Iris pigment epithelial cell (primary cell): ENCODE measurements around the gene DNM3.
"Not testable (repeated sequence)": the region's sequence is repeated elsewhere in the genome, so short reads cannot be mapped to it uniquely, and the experiment has no call there.

Source experiments
- DNase-seq: peaks from one replicate; pipeline ENCODE4 v3.0.0-alpha.2; 2011; ENCODE audit warnings: low read depth

DNM3 gene

DNA sequence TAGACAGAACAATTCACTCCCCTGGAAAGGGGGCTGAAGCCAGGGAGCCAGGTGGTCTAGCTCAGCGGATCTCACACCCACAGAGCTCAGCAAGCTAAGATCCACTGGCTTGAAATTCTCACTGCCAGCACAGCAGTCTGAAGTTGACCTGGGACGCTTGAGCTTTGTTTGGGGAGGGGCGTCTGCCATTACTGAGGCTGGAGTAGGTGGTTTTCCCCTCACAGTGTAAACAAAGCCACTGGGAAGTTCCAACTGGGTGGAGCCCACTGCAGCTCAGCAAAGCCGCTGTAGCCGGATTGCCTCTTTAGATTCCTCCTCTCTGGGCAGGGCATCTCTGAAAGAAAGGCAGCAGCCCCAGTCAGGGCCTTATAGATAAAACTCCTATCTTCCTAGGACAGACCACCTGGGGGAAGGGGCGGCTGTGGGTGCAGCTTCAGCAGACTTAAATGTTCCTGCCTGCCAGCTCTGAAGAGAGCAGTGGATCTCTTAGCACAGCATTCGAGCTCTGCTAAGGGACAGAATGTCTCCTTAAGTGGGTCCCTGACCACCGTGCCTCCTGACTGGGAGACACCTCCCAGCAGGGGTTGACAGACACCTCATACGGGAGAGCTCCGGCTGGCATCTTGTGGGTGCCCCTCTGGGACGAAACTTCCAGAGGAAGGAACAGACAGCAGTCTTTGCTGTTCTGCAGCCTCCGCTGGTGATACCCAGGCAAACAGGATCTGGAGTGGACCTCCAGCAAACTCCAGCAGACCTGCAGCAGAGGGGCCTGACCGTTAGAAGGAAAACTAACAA lies 183.8 kb downstream of the DNM3 start:
- DNase-seq = not testable (repeated sequence)

DNA sequence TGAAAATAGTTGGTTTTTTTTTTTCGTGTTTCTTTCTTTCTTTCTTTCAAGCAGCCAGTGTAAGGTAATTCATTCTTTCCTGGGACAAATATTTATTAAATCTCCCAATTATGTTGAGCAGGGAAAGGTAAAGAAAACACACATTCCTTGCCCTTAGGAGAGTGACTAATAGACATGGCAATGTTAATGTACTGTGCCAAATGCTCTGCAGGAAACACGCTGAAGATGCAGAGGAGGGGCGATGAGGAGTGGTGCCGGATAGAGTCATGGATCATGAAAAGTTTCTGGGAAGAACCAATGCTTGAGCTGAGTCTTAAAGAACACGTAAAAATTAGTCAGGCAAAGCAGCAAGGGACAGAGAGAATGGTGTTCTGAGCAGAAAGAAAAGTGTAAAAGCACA lies 199.2 kb downstream of the DNM3 start:
- DNase-seq = peak; percentile 53

DNA sequence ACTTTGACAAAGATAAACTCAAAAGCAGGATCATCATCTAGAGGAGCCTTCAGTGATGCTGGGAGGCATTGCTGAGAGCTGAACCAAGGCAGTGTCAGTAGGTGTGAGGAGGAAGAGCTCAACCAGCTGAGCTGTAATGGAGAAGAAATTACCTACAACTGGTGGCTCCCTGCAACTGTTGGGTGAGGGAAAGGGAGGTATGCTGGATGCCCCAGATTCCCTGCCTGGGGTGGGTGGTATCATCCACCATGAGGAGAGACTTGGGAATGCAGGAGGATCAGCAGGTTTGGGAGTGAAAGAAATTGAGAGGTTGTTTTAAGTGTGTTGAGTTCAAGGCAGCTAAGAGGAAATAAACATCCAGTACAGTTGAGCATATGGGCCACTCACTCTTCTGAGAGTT lies 199.8 kb downstream of the DNM3 start:
- DNase-seq = no peak

DNA sequence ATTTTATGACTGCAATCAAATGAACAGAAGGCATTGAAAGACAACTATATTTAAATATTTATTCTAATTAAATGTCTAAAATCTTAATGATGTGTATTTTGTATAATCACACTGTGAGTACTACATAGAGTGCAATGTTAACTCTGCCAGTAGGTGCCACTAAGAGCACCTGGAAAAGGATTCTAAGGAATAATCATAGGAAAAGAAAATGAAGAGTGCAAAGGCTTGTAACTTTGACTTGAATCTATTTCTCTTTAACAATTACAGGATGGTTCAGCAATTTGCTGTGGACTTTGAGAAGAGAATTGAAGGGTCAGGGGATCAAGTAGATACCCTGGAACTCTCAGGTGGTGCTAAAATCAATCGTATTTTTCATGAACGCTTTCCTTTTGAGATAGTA lies 200.4 kb downstream of the DNM3 start:
- DNase-seq = peak; percentile 15

DNA sequence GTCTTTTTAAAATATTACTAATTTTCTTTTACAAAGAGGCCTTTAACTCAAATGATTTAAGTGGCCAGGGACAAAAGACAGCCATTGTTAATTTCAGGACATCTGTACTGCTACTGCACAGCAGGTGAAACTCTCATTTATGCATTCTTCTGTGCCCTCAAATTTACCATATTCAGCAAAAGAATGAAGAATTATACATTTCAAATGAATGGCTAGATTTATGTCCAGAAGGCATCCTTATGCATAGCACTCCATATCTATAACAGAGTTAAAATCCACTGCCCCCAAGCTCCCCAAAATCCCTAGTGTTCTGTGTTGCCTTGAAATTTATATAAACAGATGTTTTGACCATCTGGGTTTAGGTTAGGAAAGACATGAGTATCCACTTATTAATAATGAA lies 202.6 kb downstream of the DNM3 start:
- no peak for DNase-seq

DNA sequence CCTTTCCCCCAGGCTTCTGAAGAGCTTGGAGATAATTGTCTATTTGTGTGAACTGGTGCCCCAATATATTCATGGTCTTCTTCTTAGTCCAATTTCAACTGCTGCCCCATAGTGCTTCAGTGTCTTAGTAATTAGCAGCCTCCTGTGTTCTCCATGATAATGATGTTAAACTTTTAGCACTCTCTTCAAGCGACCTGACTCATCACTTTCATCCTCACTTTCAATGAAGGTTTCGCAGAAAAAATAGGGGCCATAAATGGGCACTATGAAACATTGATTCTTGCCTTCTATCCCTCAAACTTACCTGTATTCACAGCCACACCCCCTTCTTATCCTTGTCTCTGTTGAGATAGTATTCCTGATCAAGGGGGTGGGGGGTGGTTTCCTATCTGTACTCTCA lies 210.6 kb downstream of the DNM3 start:
- DNase-seq = no peak

DNA sequence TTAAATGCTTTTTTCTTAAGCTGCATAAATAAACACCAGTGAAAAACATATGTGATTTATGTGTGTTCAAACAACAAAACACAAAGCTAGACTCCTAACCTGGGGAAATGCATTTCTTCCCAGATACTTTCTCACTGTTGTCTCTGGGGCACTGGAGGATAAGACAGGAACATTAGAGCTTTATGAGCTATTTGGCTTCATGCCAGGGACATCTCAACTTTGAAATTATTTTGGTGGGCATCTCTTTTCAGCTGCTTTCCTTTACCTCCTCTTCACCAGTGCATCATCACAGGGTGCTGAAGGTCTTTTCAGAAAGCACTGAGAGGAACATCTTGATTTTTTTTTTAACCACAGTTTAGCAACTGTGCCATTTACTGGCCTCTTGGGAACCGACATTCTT lies 212.9 kb downstream of the DNM3 start:
- no peak for DNase-seq

GRCh38 chr1:172055816-172056419 lies 214.6 kb downstream of the DNM3 start:
- not testable (repeated sequence) for DNase-seq

DNA sequence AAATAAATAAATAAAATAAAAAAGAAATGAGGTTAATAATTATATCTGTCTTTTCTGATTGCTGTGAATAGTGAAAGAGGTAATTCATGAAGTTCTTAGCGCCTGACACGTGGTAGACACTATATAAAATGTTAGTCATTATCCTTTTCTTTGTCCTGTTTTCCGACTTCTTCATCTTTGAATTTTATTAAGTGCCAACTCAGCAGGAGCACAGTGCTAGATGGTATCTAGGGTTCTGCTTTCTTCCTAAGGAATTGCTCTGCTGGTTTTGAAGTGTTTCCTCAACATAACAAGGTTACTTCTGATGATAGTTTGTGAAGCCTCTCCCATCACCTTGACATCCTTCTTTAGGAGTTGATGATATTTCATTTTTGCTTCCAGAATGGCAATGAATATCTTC lies 227.0 kb downstream of the DNM3 start:
- DNase-seq = no peak

DNA sequence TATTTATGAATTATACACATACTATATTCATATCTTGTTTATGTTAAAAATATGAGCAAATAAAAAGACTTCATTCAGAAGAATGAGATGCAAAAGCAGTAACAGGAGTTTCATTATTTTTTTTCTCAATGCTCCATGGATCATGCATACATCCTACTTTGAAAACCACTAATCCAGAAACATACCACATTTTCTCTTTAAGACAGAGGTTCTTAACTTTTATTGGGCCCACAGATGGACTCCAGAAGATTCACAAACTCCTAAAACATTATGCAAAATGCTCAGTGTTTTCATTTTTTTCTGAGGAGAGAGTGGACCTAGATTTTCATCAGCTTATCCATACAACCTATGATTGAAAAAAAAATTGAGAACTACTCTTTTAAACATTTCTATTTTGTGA lies 227.8 kb downstream of the DNM3 start:
- peak; percentile 3 for DNase-seq

DNA sequence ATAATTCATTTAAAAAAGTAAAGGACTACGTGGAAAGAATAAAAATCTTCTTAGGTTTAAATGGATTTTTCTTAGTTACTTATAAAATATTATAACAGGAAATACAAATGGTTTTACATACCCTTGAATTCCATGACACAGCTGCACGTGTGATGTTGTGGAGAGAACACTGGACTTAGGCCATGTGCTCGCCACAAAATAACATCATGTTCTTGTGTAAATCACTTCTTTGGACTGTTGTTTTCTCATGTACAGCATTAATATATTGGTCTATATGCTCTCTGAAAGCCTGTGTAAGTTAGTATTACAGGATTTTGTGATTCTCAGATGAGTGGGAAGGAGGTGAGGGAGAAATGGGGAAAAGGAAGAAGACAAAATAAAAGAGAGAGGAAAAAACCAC lies 228.2 kb downstream of the DNM3 start:
- peak; percentile 66 for DNase-seq

- no peak for DNase-seq
Observed at GRCh38 chr1:172070055-172070454, 228.8 kb downstream of the DNM3 start.

- no peak for DNase-seq
Observed at GRCh38 chr1:172071746-172072145, 230.4 kb downstream of the DNM3 start.

- DNase-seq = not testable (repeated sequence)
Observed at GRCh38 chr1:172079859-172080258, 238.6 kb downstream of the DNM3 start.

DNA sequence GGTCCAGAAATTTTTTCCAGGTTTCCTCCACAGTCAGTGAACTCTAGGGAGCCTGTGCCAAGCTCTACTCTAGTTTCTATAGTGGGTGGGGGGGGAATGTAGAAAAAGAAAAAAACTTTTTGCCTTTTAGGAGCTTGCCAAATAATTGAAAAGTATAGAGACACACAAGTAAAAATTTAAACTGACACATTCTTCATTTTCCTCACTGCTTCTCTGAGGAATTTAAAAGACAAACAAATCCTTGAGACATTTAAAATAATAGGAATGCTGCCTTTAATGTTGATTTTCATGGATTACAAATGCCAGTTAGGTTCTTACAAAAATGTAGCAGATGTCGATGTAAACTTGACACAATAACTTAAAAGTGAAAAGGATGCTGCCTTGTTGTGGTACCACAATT lies 241.9 kb downstream of the DNM3 start:
- DNase-seq = no peak

- no peak for DNase-seq
Observed at GRCh38 chr1:172084876-172085275, 243.6 kb downstream of the DNM3 start.

DNA sequence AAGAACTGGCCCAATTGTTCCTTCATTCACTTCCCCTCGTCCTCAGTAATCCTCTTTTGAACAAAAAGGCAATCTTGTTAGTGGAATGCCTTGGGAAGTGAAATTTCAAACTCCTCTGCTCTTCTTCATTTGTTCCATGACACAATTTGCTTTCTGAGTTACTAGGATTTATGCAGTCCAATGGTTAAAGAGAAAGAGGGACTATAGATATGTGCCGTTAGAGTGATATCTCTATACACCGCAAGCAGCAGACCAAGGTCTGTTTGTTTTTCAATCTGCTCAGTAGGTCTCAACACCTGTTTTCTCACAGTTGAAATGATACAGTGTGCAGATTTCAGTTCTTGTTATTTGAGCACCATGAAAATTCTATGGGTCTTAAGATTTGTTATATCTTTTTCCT lies 244.0 kb downstream of the DNM3 start:
- DNase-seq = no peak

DNA sequence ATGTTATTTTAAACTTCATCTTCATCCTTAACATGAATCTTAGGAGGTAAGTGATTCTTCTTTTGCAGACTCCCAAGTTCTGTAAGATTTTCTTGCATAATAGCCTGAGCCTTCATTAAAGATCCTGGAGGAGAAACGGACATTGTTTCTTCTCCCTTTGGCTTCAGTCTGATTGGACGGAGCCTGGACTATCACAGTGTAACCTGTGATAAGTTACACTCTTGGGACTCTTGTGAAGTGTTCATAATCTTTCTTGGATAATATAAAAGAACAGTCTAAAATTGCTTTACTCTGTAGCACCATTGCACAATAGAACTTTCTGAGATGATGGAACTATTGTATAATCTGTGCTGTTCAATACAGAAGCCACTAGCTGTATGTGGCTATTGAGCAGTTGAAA lies 244.8 kb downstream of the DNM3 start:
- no peak for DNase-seq

DNA sequence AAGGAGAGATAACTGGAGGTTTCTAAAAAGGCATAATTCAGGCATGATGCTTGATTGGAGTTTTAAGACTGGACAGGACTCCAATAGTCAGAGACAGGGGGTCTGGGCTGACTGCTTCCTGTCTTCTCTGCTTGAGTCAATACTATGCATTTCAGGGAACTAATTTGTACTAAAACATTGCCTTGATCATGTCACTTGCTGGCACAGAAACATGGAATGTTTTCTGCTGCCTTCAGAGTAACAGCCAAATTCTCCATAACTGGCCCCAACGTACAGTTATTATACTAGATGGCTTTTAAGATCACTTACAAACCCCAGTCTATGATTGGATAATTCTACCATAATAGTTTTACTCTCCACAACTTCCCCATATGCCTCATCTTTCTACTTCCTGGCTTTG lies 247.0 kb downstream of the DNM3 start:
- DNase-seq = no peak

DNA sequence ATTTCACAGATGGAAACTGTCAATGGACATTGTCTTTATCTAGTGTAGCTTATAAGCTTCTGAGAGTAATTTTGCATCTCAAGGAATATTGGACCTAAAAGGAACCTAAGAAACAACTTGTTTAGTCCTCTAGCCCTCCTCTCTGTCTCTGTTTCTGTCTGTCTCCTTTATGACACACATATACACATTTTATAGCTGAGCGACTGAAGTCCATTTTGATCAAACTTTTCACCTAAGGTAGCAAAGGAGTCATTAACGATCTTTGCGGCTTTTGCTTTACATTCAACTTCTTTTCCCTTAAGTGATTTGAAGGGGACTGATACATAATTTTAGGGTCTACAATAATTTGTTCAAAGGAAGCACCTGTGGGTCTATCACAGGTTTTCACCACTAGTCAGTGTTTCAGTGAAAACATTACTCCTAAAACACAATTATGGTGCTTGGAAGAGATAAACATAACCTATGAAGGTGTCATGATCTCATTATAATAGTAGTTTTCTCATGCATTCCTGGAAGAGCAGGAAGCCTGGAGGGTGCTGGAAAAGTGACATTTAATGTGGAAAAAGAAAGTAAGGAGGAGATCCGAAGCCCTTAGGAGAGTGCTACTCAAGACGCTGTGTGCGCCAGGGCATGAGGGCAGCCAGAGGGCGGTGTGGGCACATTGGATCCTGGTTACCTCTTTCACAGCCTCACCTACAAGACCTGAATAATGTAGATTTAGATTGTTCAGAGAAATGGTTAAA lies 248.6 kb downstream of the DNM3 start:
- DNase-seq = peak; percentile 69

GRCh38 chr1:172090511-172090817 lies 249.2 kb downstream of the DNM3 start:
- DNase-seq = no peak

- no peak for DNase-seq
Observed at GRCh38 chr1:172095846-172096245, 254.5 kb downstream of the DNM3 start.

GRCh38 chr1:172105230-172105629 lies 263.9 kb downstream of the DNM3 start:
- DNase-seq = no peak
